Epithelial cell of proximal tubule (primary cell): ENCODE measurements around the gene HTR3C. TPM values are rescaled to one million over a fixed set of nuclear protein-coding genes. Genes with fewer than 3 reads are reported as not detected.
"Not testable (repeated sequence)": the region's sequence is repeated elsewhere in the genome, so short reads cannot be mapped to it uniquely, and the experiment has no call there.

Experiments
- DNase-seq: peaks from one replicate; pipeline ENCODE4 v3.0.0-alpha.2; 2011; ENCODE audit warnings: low read depth
- H3K4me3 ChIP-seq: 2 replicates; pipeline ENCODE4 v1.5.1; 2011; ENCODE audit warnings: low read depth, mild to moderate bottlenecking, low read length
- CTCF ChIP-seq: conservative IDR thresholded peaks from 2 replicates; pipeline ENCODE4 v1.5.1; 2012; ENCODE audit warnings: low read depth, mild to moderate bottlenecking, low read length
- total RNA-seq: library from RNA; depleted of rRNA; stranded (reverse); fragments of >200 nt; gene quantifications from 2 replicates; pipeline ENCODE4 v1.2.3, GENCODE V29; 2015

Gene HTR3C
- total RNA-seq, 1 donor from 2014 or later = not detected

- no peak overlapping the region for H3K4me3 ChIP-seq
- DNase-seq = no peak
- no peak for TF ChIP-seq CTCF
These were observed 2.5 kb upstream of the HTR3C start for GRCh38 chr3:184050217-184050847.

GRCh38 chr3:184058029-184058428 is 5.2 kb downstream of the HTR3C start:
- no peak overlapping the region for H3K4me3 ChIP-seq
- no peak for DNase-seq
- no peak for TF ChIP-seq CTCF

- TF ChIP-seq CTCF = no peak
- H3K4me3 ChIP-seq = no peak overlapping the region
These were observed 6.6 kb downstream of the HTR3C start for GRCh38 chr3:184059424-184059823.

GRCh38 chr3:184062637-184063036 is 9.8 kb downstream of the HTR3C start:
- no peak for TF ChIP-seq CTCF

More at GRCh38 chr3:184059424-184059823, 6.6 kb downstream of the HTR3C start:
- DNase-seq = no peak

GRCh38 chr3:184066211-184066610 is 13.4 kb downstream of the HTR3C start:
- no peak overlapping the region for H3K4me3 ChIP-seq
- no peak for TF ChIP-seq CTCF
- no peak for DNase-seq

More at GRCh38 chr3:184062637-184063036, 9.8 kb downstream of the HTR3C start:
- H3K4me3 ChIP-seq = no peak overlapping the region
- no peak for DNase-seq

GRCh38 chr3:184067573-184068055 is 14.8 kb downstream of the HTR3C start:
- no peak for TF ChIP-seq CTCF
- DNase-seq = no peak
- H3K4me3 ChIP-seq = no peak overlapping the region

GRCh38 chr3:184068344-184068743 is 15.5 kb downstream of the HTR3C start:
- no peak for TF ChIP-seq CTCF
- no peak for DNase-seq
- H3K4me3 ChIP-seq = no peak overlapping the region

GRCh38 chr3:184071142-184071541 is 18.3 kb downstream of the HTR3C start:
- H3K4me3 ChIP-seq, DNase-seq: not testable (repeated sequence)
